Measurements from ENCODE around the gene GRB2. TPM values are rescaled to one million over a fixed set of nuclear protein-coding genes. Genes with fewer than 3 reads are reported as not detected.

The GRB2 gene
- total RNA-seq, 1 experiment from 2014 or later = 79.7 TPM

DNA sequence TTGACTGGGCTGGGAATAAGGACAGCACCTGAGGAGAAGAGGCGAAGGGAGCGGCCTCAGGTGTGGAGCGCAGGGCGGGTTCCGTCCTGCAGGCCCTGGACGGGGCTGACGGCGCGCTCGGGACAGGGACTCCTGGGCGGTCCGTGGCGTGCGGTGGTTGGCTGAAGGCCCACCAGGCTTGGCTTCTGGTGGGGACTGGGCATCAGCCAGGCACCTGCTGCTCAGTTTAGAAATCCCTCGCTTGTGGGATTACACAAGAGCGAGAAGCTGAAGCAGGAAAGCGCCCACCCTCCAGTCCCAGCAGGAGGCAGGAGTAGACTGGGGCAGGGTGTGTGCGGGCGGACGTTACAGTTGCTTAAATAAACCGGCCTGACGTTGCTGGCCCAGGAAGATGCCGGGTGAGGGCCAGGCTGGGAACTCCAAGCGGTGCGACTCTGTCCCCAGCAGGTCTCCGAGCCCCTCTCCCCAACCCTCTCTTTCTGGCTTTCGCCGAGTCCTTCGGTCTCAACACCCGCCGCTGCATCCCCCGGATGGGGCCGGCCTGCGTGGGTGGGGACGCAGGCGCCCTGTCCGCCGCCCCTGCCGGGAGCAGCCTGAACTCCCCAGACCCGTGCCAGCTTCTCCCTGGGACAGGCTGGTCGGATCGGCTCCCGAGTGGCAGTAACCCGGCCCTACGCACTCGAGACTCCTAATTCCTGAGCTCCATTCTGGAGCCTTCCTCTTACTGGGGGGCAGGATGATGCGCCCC, 135.1 kb downstream of the GRB2 start:
- H3K27me3 Mint-ChIP-seq (ENCODE audit: unreplicated experiment) = no peaks in the 10 kb centered on the region
- no peaks in the 10 kb centered on the region for H3K9me3 Mint-ChIP-seq (ENCODE audit: low read depth, unreplicated experiment)
- intact Hi-C loops (cut with micrococcal nuclease; ENCODE audit: unreplicated experiment) = no loop called here
- CTCF ChIA-PET = interaction anchor here (0.5 to 2.6 kb wide), 22 partner anchors 9 to 376 kb away, joined by 3 to 32 read pairs (median 3); partner anchors contain the start of genes GGA3, GRB2, MRPS7 and SLC25A19
- H3K4me3 Mint-ChIP-seq (ENCODE audit: low read depth, unreplicated experiment) = peak overlapping the region; percentile 91
- no TSS peak for BruUV-seq (replicated peaks)
- DNase-seq = peak; percentile 74
- TF ChIP-seq, protein P1, sequence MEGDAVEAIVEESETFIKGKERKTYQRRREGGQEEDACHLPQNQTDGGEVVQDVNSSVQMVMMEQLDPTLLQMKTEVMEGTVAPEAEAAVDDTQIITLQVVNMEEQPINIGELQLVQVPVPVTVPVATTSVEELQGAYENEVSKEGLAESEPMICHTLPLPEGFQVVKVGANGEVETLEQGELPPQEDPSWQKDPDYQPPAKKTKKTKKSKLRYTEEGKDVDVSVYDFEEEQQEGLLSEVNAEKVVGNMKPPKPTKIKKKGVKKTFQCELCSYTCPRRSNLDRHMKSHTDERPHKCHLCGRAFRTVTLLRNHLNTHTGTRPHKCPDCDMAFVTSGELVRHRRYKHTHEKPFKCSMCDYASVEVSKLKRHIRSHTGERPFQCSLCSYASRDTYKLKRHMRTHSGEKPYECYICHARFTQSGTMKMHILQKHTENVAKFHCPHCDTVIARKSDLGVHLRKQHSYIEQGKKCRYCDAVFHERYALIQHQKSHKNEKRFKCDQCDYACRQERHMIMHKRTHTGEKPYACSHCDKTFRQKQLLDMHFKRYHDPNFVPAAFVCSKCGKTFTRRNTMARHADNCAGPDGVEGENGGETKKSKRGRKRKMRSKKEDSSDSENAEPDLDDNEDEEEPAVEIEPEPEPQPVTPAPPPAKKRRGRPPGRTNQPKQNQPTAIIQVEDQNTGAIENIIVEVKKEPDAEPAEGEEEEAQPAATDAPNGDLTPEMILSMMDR (IDR thresholded peaks at IDR 0.05; ENCODE audit: unreplicated experiment) = peak; percentile 19
- peak overlapping the region; percentile 89 for H3K27ac Mint-ChIP-seq (ENCODE audit: unreplicated experiment)
- peaks cover 63% of the 10 kb centered on the region for H3K36me3 Mint-ChIP-seq (ENCODE audit: insufficient read depth, unreplicated experiment)
- peaks cover 13% of the 10 kb centered on the region for H3K4me1 Mint-ChIP-seq (ENCODE audit: low read depth, unreplicated experiment)

DNA sequence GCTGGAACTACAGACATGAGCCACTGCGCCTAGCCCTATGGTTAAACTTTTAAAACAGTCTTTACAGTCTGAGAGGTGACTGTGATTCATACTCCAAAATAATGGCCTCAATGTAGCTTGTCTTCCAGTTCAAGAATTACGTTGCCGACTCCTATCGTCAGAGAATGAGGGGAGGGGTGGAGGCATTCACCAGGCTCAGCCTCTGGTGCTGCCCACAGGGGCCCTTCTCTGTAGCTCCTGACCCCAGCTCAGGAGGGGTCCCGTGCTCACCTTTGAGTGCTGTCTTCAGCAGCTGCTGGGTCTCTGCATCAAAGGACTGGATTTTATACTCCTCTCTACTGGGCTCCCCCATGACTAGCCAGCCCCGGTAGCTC, 135.6 kb downstream of the GRB2 start:
- H3K4me3 Mint-ChIP-seq (ENCODE audit: low read depth, unreplicated experiment) = peak overlapping the region; percentile 91
- no TSS peak for BruUV-seq (replicated peaks)
- H3K27me3 Mint-ChIP-seq (ENCODE audit: unreplicated experiment) = no peaks in the 10 kb centered on the region
- DNase-seq = no peak
- peaks cover 13% of the 10 kb centered on the region for H3K4me1 Mint-ChIP-seq (ENCODE audit: low read depth, unreplicated experiment)
- H3K36me3 Mint-ChIP-seq (ENCODE audit: insufficient read depth, unreplicated experiment) = peaks cover 64% of the 10 kb centered on the region
- TF ChIP-seq, protein P1 (IDR thresholded peaks at IDR 0.05; ENCODE audit: unreplicated experiment) = no peak
- H3K9me3 Mint-ChIP-seq (ENCODE audit: low read depth, unreplicated experiment) = no peaks in the 10 kb centered on the region
- H3K27ac Mint-ChIP-seq (ENCODE audit: unreplicated experiment) = peak overlapping the region; percentile 89
- CTCF ChIA-PET = interaction anchor here (0.6 to 2.6 kb wide), 7 partner anchors 8 to 247 kb away, joined by 3 to 32 read pairs (median 8); partner anchors contain the start of genes GGA3, GRB2, MRPS7 and SLC25A19
- intact Hi-C loops (cut with micrococcal nuclease; ENCODE audit: unreplicated experiment) = no loop called here

Small RNA genes lying within 50 kb of the gene (microRNA-seq; reads per million reads assigned to microRNA genes)
- not detected for gene MIR3678

Other genes with a start within 250 kb of the GRB2 start
- 401 and 429 TPM in 2 replicates for gene SUMO2, start 222.7 kb downstream of the GRB2 start, total RNA-seq (2022)
- gene NUP85, start 200.0 kb downstream of the GRB2 start, total RNA-seq (2022) = 116 and 117 TPM in 2 replicates
- gene GGA3, start 144.1 kb downstream of the GRB2 start, total RNA-seq (2022) = 63.1 and 64.4 TPM in 2 replicates
- gene MRPS7, start 143.8 kb downstream of the GRB2 start, total RNA-seq (2022) = 62.0 and 69.7 TPM in 2 replicates
- gene MIF4GD, start 134.4 kb downstream of the GRB2 start, total RNA-seq (2022) = 25.7 and 29.5 TPM in 2 replicates
- 26.7 and 26.8 TPM in 2 replicates for gene SLC25A19, start 116.2 kb downstream of the GRB2 start, total RNA-seq (2022)
- gene TMEM94, start 51.0 kb upstream of the GRB2 start, total RNA-seq (2022) = 55.0 and 63.4 TPM in 2 replicates
- gene CASKIN2, start 109.9 kb upstream of the GRB2 start, total RNA-seq (2022) = 30.0 and 30.4 TPM in 2 replicates
- gene TSEN54, start 110.8 kb upstream of the GRB2 start, total RNA-seq (2022) = 52.1 and 55.4 TPM in 2 replicates
- gene LLGL2, start 120.0 kb upstream of the GRB2 start, total RNA-seq (2022) = 208 and 251 TPM in 2 replicates
- gene MYO15B, start 182.1 kb upstream of the GRB2 start, total RNA-seq (2022) = 58.4 and 78.6 TPM in 2 replicates
- gene SMIM5, start 227.8 kb upstream of the GRB2 start, total RNA-seq (2022) = 1.9 and 3.5 TPM in 2 replicates